Fibroblast of lung (primary cell): ENCODE data around the gene UNC13D. TPM values are rescaled to one million over a fixed set of nuclear protein-coding genes. Genes with fewer than 3 reads are reported as not detected.
"Not testable (repeated sequence)": the region's sequence is repeated elsewhere in the genome, so short reads cannot be mapped to it uniquely, and the experiment has no call there.

Source experiments
- DNase-seq, 2 donors: peaks; one replicate each; pipeline versions ENCODE4 v3.0.0 to v3.0.0-alpha.2; 2010; ENCODE audit warnings: low read depth in 2 of 2
- H2AFZ ChIP-seq: 2 replicates; pipeline ENCODE4 v1.5.1; 2012; ENCODE audit warnings: low read length, control low read depth, inconsistent platforms
- H3K27ac ChIP-seq: 2 replicates; pipeline ENCODE4 v1.5.1; 2011; ENCODE audit warnings: low read length, control low read depth; ENCODE audit not compliant: insufficient read depth
- H3K27me3 ChIP-seq: 2 replicates; pipeline ENCODE4 v1.5.1; 2011; ENCODE audit warnings: mild to moderate bottlenecking, low read length; ENCODE audit not compliant: control insufficient read depth, insufficient read depth
- H3K36me3 ChIP-seq: 2 replicates; pipeline ENCODE4 v1.5.1; 2011; ENCODE audit warnings: low read length; ENCODE audit not compliant: control insufficient read depth, insufficient read depth
- H3K4me1 ChIP-seq: 2 replicates; pipeline ENCODE4 v1.5.1; 2011; ENCODE audit warnings: low read length; ENCODE audit not compliant: control insufficient read depth, insufficient read depth; ENCODE audit errors: extremely low read depth
- H3K4me2 ChIP-seq: 2 replicates; pipeline ENCODE4 v1.5.1; 2011; ENCODE audit warnings: low read length, control low read depth; ENCODE audit not compliant: insufficient read depth; ENCODE audit errors: extremely low read depth
- H3K4me3 ChIP-seq, 4 experiments: fragments of 200-600 bp in 1 of 4; sonication (generic) in 1 of 4; replicated peaks in 1 of 4; 2 replicates each; pipeline ENCODE4 v1.5.1; 2011 to 2016; ENCODE audit warnings: low read length in 4 of 4, low read depth in 3 of 4, mild to moderate bottlenecking in 3 of 4, control low read depth in 2 of 4, inconsistent platforms in 1 of 4, mixed read lengths in 1 of 4; ENCODE audit not compliant: insufficient read depth in 1 of 4; ENCODE audit errors: control extremely low read depth in 1 of 4
- H3K79me2 ChIP-seq: 2 replicates; pipeline ENCODE4 v1.5.1; 2012; ENCODE audit warnings: mild to moderate bottlenecking, low read length, inconsistent platforms; ENCODE audit not compliant: control insufficient read depth, insufficient read depth
- H3K9ac ChIP-seq: 2 replicates; pipeline ENCODE4 v1.5.1; 2011; ENCODE audit warnings: mild to moderate bottlenecking, low read length, control low read depth; ENCODE audit not compliant: insufficient read depth
- H3K9me3 ChIP-seq: 2 replicates; pipeline ENCODE4 v1.5.1; 2012; ENCODE audit warnings: low read depth, low read length; ENCODE audit not compliant: control insufficient read depth, insufficient read depth
- H4K20me1 ChIP-seq: 2 replicates; pipeline ENCODE4 v1.5.1; 2011; ENCODE audit warnings: low read length; ENCODE audit not compliant: control insufficient read depth, insufficient read depth; ENCODE audit errors: extremely low read depth
- EZH2 ChIP-seq: IDR thresholded peaks from 2 replicates; pipeline ENCODE4 v1.5.1; 2012; ENCODE audit warnings: low read length, control low read depth, mild to moderate bottlenecking; ENCODE audit errors: missing control alignments
- polyA plus RNA-seq, 2 donors: library from polyadenylated mRNA; depleted of rRNA in 1 of 2; stranded (reverse) in 1 of 2; unstranded in 1 of 2; fragments of >200 nt; gene quantifications; 2 replicates each; pipeline ENCODE4 v1.2.1, GENCODE V29; 2011 to 2012; ENCODE audit warnings: missing spikeins in 1 of 2
- total RNA-seq: library from RNA; depleted of rRNA; stranded (reverse); fragments of >200 nt; gene quantifications from 2 replicates; pipeline ENCODE4 v1.2.1, GENCODE V29; 2014
- TF ChIP-seq, protein P1 (sequence below), 2 donors: IDR thresholded peaks in 1 of 2; conservative IDR thresholded peaks in 1 of 2; 1 replicate in 1 of 2; 2 replicates in 1 of 2; pipeline ENCODE4 v1.5.1; 2011 to 2012; ENCODE audit warnings: low read length in 2 of 2, control low read depth in 1 of 2, inconsistent platforms in 1 of 2, low read depth in 1 of 2, mild to moderate bottlenecking in 1 of 2

The UNC13D gene
- total and polyA plus RNA-seq, 2 donors (not counting 1 experiment from before 2014, with no cell fraction given), result 0.22 to 1.5 TPM

DNA sequence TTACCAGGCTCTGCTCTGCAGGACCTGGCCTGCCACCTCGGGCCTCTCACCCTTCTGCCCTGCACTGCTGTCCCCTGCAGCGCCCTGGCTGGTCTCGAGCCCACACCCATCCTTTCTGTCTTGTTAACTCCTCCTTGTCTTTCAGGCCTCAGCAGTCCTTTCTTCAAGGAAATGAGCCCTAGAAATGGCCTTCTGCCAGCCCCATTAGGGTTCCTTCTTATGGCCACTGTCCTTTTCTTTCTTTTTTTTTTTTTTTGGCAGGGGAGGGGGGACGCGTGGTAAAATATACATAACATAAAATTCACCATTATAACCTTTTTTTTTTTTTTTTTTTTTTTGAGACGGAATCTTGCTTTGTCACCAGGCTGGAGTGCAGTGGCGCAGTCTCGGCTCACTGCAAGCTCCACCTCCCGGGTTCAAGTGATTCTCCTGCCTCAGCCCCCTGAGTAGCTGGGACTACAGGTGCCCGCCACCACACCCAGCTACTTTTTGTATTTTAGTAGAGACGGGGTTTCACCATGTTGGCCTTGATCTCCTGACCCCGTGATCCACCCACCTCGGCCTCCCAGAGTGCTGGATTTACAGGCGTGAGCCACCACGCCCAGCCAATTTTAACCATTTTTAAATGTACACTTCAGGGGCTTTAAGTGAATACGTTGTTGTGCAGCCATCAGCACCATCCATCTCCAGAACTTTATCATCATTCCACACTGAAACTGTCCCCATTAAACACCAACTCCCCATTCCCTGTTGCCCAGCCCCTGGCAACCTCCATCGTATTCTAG lies 21.4 kb upstream of the UNC13D start:
- not testable (repeated sequence) for H3K9me3 ChIP-seq, H3K79me2 ChIP-seq, H3K27ac ChIP-seq, DNase-seq, H3K4me2 ChIP-seq, H3K27me3 ChIP-seq, H3K4me3 ChIP-seq, H3K36me3 ChIP-seq, H4K20me1 ChIP-seq, H3K9ac ChIP-seq, H2AFZ ChIP-seq
- H3K4me1 ChIP-seq, result peaks cover 10% of the 10 kb centered on the region

DNA sequence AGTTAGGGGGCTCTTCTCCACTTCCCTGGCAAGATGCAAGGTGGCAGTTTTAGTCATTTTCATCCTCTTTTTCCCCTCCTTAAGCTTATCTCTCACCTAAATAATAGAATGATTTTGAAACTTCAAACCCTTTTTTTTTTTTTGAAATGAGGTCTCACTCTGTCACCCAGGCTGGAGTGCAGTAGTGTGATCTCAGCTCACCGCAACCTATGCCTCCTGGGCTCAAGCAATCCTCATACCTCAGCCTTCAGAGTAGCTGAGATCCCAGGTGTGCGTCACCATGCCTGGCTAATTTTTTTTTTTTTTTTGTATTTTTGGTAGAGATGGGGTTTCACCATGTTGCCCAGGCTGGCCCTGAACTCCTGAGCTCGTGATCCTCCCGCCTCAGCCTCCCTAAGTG lies 20.7 kb upstream of the UNC13D start:
- H4K20me1 ChIP-seq, H3K9me3 ChIP-seq, H3K36me3 ChIP-seq, H3K4me2 ChIP-seq, H3K9ac ChIP-seq, H3K4me3 ChIP-seq, H3K27me3 ChIP-seq, H3K79me2 ChIP-seq, H2AFZ ChIP-seq, DNase-seq: not testable (repeated sequence)
- Histone ChIP-seq H3K4me1 (peaks cover 10% of the 10 kb centered on the region), H3K27ac (peak overlapping the region; percentile 15)

- peak overlapping the region; percentile 17 for H3K9ac ChIP-seq
- peak overlapping the region; percentile 50 for H3K27ac ChIP-seq
- H4K20me1 ChIP-seq, result no peaks in the 10 kb centered on the region
- no peaks in the 10 kb centered on the region for H3K9me3 ChIP-seq
- no peak overlapping the region for H2AFZ ChIP-seq
- H3K79me2 ChIP-seq, result no peaks in the 10 kb centered on the region
- H3K4me2 ChIP-seq, result peak overlapping the region; percentile 44
- H3K4me3 ChIP-seq, result no peak overlapping the region
- no peaks in the 10 kb centered on the region for H3K27me3 ChIP-seq
- peak; percentile 60 to 96 for DNase-seq
- H3K4me1 ChIP-seq, result peaks cover 8% of the 10 kb centered on the region
- no peak for TF ChIP-seq EZH2
- TF ChIP-seq, protein P1, sequence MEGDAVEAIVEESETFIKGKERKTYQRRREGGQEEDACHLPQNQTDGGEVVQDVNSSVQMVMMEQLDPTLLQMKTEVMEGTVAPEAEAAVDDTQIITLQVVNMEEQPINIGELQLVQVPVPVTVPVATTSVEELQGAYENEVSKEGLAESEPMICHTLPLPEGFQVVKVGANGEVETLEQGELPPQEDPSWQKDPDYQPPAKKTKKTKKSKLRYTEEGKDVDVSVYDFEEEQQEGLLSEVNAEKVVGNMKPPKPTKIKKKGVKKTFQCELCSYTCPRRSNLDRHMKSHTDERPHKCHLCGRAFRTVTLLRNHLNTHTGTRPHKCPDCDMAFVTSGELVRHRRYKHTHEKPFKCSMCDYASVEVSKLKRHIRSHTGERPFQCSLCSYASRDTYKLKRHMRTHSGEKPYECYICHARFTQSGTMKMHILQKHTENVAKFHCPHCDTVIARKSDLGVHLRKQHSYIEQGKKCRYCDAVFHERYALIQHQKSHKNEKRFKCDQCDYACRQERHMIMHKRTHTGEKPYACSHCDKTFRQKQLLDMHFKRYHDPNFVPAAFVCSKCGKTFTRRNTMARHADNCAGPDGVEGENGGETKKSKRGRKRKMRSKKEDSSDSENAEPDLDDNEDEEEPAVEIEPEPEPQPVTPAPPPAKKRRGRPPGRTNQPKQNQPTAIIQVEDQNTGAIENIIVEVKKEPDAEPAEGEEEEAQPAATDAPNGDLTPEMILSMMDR (conservative IDR thresholded peaks at IDR 0.05 in 1 of 2, IDR thresholded peaks at IDR 0.05 in 1 of 2; ENCODE audit: low read depth in 1 of 2, low read length in 2 of 2), result no peak
- no peaks in the 10 kb centered on the region for H3K36me3 ChIP-seq
Observed at GRCh38 chr17:75864448-75864871, 20.3 kb upstream of the UNC13D start.

- Histone ChIP-seq H3K9me3 (no peaks in the 10 kb centered on the region), H3K4me2 (no peak overlapping the region), H3K27me3 (no peaks in the 10 kb centered on the region), H3K36me3 (no peaks in the 10 kb centered on the region), H2AFZ (no peak overlapping the region), H3K4me3 (no peak overlapping the region), H3K27ac (no peak overlapping the region), H3K79me2 (no peaks in the 10 kb centered on the region), H3K9ac (no peak overlapping the region), H3K4me1 (peaks cover 3% of the 10 kb centered on the region), H4K20me1 (no peaks in the 10 kb centered on the region)
- DNase-seq, result peak in 1 of 2 donors; percentile 54
- TF ChIP-seq EZH2, result no peak
- TF ChIP-seq, protein P1 (conservative IDR thresholded peaks at IDR 0.05 in 1 of 2, IDR thresholded peaks at IDR 0.05 in 1 of 2; ENCODE audit: low read depth in 1 of 2, low read length in 2 of 2), result no peak
Observed at GRCh38 chr17:75861927-75862317, 17.7 kb upstream of the UNC13D start.

- not testable (repeated sequence) for H2AFZ ChIP-seq, H3K27ac ChIP-seq, H3K4me2 ChIP-seq, H3K4me1 ChIP-seq, H3K9me3 ChIP-seq, H3K36me3 ChIP-seq, DNase-seq, H4K20me1 ChIP-seq, H3K79me2 ChIP-seq, H3K4me3 ChIP-seq, H3K9ac ChIP-seq, H3K27me3 ChIP-seq
Observed at GRCh38 chr17:75859358-75859757, 15.2 kb upstream of the UNC13D start.
